Activated naive CD4-positive, alpha-beta T cell treated with anti-CD3 and anti-CD28 coated beads, Interleukin-2, amount 10 ng/mL, durations not matched to agents 7 days and 5 days (primary cell): ENCODE results near the gene GNB1L.

Source experiments
- CTCF ChIA-PET: fragments of 350-600 bp; sonication (Branson Sonifier 250); formaldehyde crosslinking; loops from one replicate; lab custom pipeline; 2021; ENCODE audit warnings: antibody characterized with exemption; lab: Charles Lee
- DNase-seq: peaks from one replicate; pipeline ENCODE4 v3.0.0-alpha.2; 2020
- H3K27ac Mint-ChIP-seq: one replicate; pipeline ENCODE4 v1.8.0; 2021; ENCODE audit warnings: mild to moderate bottlenecking, moderate library complexity, mixed read lengths
- H3K27me3 Mint-ChIP-seq: one replicate; pipeline ENCODE4 v1.8.0; 2021; ENCODE audit warnings: mild to moderate bottlenecking, mixed read lengths
- H3K36me3 Mint-ChIP-seq: one replicate; pipeline ENCODE4 v1.8.0; 2021; ENCODE audit warnings: mixed read lengths
- H3K4me1 Mint-ChIP-seq: one replicate; pipeline ENCODE4 v1.8.0; 2021; ENCODE audit warnings: mixed read lengths
- H3K4me3 Mint-ChIP-seq: one replicate; pipeline ENCODE4 v1.8.0; 2021; ENCODE audit warnings: mild to moderate bottlenecking, moderate library complexity, mixed read lengths
- H3K9me3 Mint-ChIP-seq: one replicate; pipeline ENCODE4 v1.8.0; 2021; ENCODE audit warnings: mixed read lengths

The GNB1L gene

DNA sequence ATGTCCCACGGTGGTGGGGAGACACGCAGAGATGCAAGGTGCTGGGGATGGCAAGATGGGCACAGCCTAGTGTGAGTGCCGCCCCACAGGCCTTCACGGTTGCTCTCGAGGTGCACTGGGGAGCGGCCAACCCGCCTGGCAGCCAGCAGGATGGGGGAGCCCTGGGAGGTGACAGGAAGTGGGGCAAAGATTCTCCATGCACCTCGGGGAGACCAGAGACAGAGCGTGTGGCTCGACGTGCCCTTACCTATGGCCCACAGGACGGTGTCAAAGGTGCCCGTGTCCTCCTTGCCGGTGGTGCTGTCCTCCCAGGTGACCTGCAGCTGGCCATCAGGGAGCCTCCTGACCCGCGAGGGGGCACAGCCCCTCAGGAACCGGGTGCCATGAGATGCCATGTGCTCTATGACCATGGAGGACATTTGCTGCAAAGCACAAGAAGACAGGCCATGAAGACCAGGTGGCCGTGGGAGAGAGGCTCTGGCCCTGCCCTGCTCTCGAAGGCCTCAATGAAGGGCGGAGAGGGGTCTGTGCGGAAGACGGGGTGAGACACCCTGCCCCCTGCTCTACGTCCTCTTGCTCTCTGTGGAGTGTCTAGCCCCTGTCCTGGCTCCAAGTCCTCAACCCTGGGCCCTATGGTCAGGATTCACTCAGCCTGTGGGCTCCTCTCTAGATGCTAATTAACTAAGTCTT, 40.6 kb upstream of the GNB1L start:
- Mint-ChIP-seq H3K27ac (peak overlapping the region; percentile 49), H3K27me3 (no peaks in the 10 kb centered on the region), H3K4me3 (no peak overlapping the region), H3K9me3 (no peaks in the 10 kb centered on the region), H3K36me3 (peaks cover 5% of the 10 kb centered on the region), H3K4me1 (peaks cover 62% of the 10 kb centered on the region)
- DNase-seq = no peak
- CTCF ChIA-PET = interaction anchor here (1.1 kb wide), 1 partner anchor 8 kb away, joined by 6 read pairs; no protein-coding TSS in a partner anchor

DNA sequence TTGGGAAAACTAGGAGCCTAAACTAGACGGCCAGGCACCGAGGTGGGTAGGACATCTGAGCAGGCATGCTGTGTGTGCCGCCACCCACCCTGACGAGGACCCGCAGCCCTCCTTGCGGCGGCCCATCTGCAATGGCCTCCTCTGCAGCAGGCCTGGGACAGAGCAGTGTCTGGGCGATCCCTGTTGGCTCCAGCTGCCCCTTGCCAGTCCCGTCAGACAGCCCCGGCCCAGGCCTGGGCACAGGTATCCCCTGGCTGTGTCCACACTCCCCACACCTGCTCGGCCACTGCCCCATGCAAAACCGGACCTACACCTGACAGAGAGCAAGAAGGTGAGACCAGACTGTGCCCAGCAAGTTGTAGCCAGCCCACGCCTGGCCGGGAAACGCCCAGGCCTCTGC, 38.7 kb upstream of the GNB1L start:
- CTCF ChIA-PET = no interaction called here
- Mint-ChIP-seq H3K9me3 (no peaks in the 10 kb centered on the region), H3K27me3 (no peaks in the 10 kb centered on the region), H3K4me3 (no peak overlapping the region), H3K27ac (peak overlapping the region; percentile 93), H3K4me1 (peaks cover 70% of the 10 kb centered on the region), H3K36me3 (peaks cover 4% of the 10 kb centered on the region)
- no peak for DNase-seq

- peak overlapping the region; percentile 93 for H3K27ac Mint-ChIP-seq
- H3K27me3 Mint-ChIP-seq = no peaks in the 10 kb centered on the region
- CTCF ChIA-PET = interaction anchor here (1.4 kb wide), 1 partner anchor 37 kb away, joined by 7 read pairs; no protein-coding TSS in a partner anchor
- no peak overlapping the region for H3K4me3 Mint-ChIP-seq
- no peak for DNase-seq
- no peaks in the 10 kb centered on the region for H3K9me3 Mint-ChIP-seq
- peaks cover 71% of the 10 kb centered on the region for H3K4me1 Mint-ChIP-seq
- H3K36me3 Mint-ChIP-seq = peaks cover 4% of the 10 kb centered on the region
Measured at GRCh38 chr22:19892925-19893324, 38.3 kb upstream of the GNB1L start.

DNA sequence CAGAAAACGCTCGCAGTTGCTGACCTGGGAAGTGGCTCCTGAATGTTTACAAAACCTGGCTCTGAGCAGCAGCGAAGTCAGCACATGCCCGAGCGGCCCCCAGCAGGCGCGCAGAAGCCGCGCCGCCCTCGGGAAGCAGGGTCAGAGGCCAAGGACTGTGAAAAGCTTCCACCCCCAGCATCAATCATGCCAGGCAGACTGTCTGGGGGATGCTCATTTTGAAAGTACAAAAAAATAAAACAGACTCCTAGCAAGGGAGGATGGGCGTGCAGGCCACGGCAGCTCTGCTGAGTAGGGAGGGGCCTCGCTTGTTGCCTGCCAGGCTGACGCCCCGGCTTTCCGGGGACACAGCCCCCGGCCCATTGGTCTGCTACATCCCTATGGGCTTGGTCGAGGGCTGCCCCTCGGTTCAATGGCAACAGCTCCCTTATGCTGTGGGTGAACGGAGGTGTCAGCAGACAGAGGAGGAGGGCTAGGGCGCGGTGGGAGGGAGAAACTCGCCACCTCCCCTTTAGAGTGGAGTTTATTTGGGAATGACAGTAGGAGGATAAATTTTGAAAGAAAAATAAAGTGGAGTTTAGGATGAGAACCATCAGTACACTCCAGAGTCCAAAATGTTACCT, 37.7 kb upstream of the GNB1L start:
- Mint-ChIP-seq H3K27ac (peak overlapping the region; percentile 93), H3K27me3 (no peaks in the 10 kb centered on the region), H3K9me3 (no peaks in the 10 kb centered on the region), H3K4me3 (peak overlapping the region; percentile 59), H3K4me1 (peaks cover 75% of the 10 kb centered on the region), H3K36me3 (peaks cover 4% of the 10 kb centered on the region)
- DNase-seq = peak; percentile 67
- CTCF ChIA-PET = interaction anchor here (0.7 to 1.4 kb wide), 2 partner anchors 37 to 38 kb away, joined by 3 to 7 read pairs; no protein-coding TSS in a partner anchor

GRCh38 chr22:19891317-19892256, 36.9 kb upstream of the GNB1L start:
- CTCF ChIA-PET = interaction anchor here (0.7 to 1.4 kb wide), 2 partner anchors 36 to 38 kb away, joined by 3 to 7 read pairs; no protein-coding TSS in a partner anchor
- peaks cover 78% of the 10 kb centered on the region for H3K4me1 Mint-ChIP-seq
- no peaks in the 10 kb centered on the region for H3K27me3 Mint-ChIP-seq
- H3K9me3 Mint-ChIP-seq = no peaks in the 10 kb centered on the region
- DNase-seq = peak; percentile 85
- peaks cover 5% of the 10 kb centered on the region for H3K36me3 Mint-ChIP-seq
- peak overlapping the region; percentile 93 for H3K27ac Mint-ChIP-seq
- H3K4me3 Mint-ChIP-seq = peak overlapping the region; percentile 59

DNA sequence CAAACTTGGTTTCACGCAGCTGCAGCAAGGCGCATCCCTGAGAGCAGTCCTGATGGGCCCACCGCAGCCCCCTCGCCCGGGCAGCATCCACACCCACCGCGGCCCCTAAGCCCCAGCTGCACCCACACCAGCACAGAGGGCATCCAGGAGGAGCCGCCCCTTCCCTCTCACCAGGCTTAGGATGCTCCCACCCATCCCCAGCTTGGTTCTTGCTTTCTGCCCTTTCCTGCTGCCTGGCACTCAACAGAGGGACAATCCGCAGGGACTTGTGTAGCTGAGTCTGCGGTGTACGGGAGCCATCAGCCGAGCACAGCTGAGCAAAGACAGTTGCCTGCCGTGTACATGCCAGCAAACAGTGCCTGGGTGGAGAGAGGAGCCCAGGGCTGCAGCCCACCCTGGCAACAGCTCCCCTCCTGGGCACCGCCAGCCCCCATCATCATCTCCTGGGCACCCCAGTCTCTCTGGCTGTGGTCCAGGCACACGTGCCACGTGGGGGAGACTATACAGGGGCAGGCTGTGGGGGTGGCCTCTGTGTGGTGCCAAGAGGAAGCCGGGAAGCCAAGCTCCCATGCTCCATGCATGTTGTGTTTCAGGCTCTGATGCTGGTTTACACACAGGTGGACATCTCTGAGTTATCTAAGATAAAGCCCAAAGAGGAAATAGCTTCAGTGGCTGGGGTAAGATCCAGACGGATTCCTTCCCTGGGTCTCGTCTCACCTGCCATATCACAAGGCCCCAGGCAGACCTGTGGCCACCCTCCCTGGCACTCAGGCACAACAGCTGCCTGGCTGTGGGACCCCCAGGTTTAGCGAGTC, 36.0 kb upstream of the GNB1L start:
- no peak for DNase-seq
- H3K4me3 Mint-ChIP-seq = no peak overlapping the region
- no peaks in the 10 kb centered on the region for H3K27me3 Mint-ChIP-seq
- H3K36me3 Mint-ChIP-seq = peaks cover 5% of the 10 kb centered on the region
- H3K4me1 Mint-ChIP-seq = peaks cover 78% of the 10 kb centered on the region
- CTCF ChIA-PET = interaction anchor here (0.9 to 2.1 kb wide), 3 partner anchors 20 to 167 kb away, joined by 3 to 6 read pairs (median 4); partner anchors contain the start of gene GP1BB
- peak overlapping the region; percentile 93 for H3K27ac Mint-ChIP-seq
- no peaks in the 10 kb centered on the region for H3K9me3 Mint-ChIP-seq

- no peak for DNase-seq
- Mint-ChIP-seq H3K9me3 (no peaks in the 10 kb centered on the region), H3K4me1 (peaks cover 74% of the 10 kb centered on the region), H3K4me3 (no peak overlapping the region), H3K27me3 (no peaks in the 10 kb centered on the region), H3K27ac (peak overlapping the region; percentile 75), H3K36me3 (peaks cover 5% of the 10 kb centered on the region)
- CTCF ChIA-PET = interaction anchor here (0.9 to 2.1 kb wide), 3 partner anchors 20 to 166 kb away, joined by 3 to 6 read pairs (median 4); partner anchors contain the start of gene GP1BB
Measured at GRCh38 chr22:19889951-19890350, 35.3 kb upstream of the GNB1L start.

GRCh38 chr22:19888131-19888746, 33.6 kb upstream of the GNB1L start:
- peaks cover 62% of the 10 kb centered on the region for H3K4me1 Mint-ChIP-seq
- H3K27ac Mint-ChIP-seq = no peak overlapping the region
- H3K4me3 Mint-ChIP-seq = no peak overlapping the region
- H3K27me3 Mint-ChIP-seq = no peaks in the 10 kb centered on the region
- peaks cover 1% of the 10 kb centered on the region for H3K36me3 Mint-ChIP-seq
- no peaks in the 10 kb centered on the region for H3K9me3 Mint-ChIP-seq
- CTCF ChIA-PET = interaction anchor here (0.7 to 2.2 kb wide), 3 partner anchors 8 to 158 kb away, joined by 4 to 11 read pairs (median 6); no protein-coding TSS in a partner anchor
- no peak for DNase-seq

GRCh38 chr22:19887256-19887985, 32.7 kb upstream of the GNB1L start:
- no peaks in the 10 kb centered on the region for H3K9me3 Mint-ChIP-seq
- H3K4me1 Mint-ChIP-seq = peaks cover 53% of the 10 kb centered on the region
- H3K4me3 Mint-ChIP-seq = no peak overlapping the region
- no peaks in the 10 kb centered on the region for H3K27me3 Mint-ChIP-seq
- peak overlapping the region; percentile 91 for H3K27ac Mint-ChIP-seq
- CTCF ChIA-PET = interaction anchor here (1.1 to 2.2 kb wide), 3 partner anchors 9 to 157 kb away, joined by 3 to 11 read pairs (median 6); no protein-coding TSS in a partner anchor
- H3K36me3 Mint-ChIP-seq = peaks cover 1% of the 10 kb centered on the region
- DNase-seq = no peak

GRCh38 chr22:19886605-19887255, 32.1 kb upstream of the GNB1L start:
- CTCF ChIA-PET = interaction anchor here (1.1 to 2.2 kb wide), 3 partner anchors 9 to 156 kb away, joined by 3 to 11 read pairs (median 6); no protein-coding TSS in a partner anchor
- H3K27me3 Mint-ChIP-seq = no peaks in the 10 kb centered on the region
- peak; percentile 62 for DNase-seq
- no peaks in the 10 kb centered on the region for H3K9me3 Mint-ChIP-seq
- H3K36me3 Mint-ChIP-seq = peaks cover 1% of the 10 kb centered on the region
- H3K4me3 Mint-ChIP-seq = no peak overlapping the region
- H3K27ac Mint-ChIP-seq = peak overlapping the region; percentile 91
- H3K4me1 Mint-ChIP-seq = peaks cover 47% of the 10 kb centered on the region

GRCh38 chr22:19885841-19886592, 31.3 kb upstream of the GNB1L start:
- Mint-ChIP-seq H3K4me1 (peaks cover 39% of the 10 kb centered on the region), H3K36me3 (peaks cover 1% of the 10 kb centered on the region), H3K4me3 (no peak overlapping the region), H3K27me3 (no peaks in the 10 kb centered on the region), H3K9me3 (no peaks in the 10 kb centered on the region), H3K27ac (no peak overlapping the region)
- no peak for DNase-seq
- CTCF ChIA-PET = interaction anchor here (1.1 to 2.2 kb wide), 3 partner anchors 10 to 156 kb away, joined by 3 to 11 read pairs (median 6); no protein-coding TSS in a partner anchor
